HCT116 (cell line): ENCODE measurements around the gene ADAT3. TPM values are rescaled to one million over a fixed set of nuclear protein-coding genes. Genes with fewer than 3 reads are reported as not detected.
A peak's percentile ranks its signal among the peaks of the same experiment; 100 is the strongest.

Experiments used
- ATAC-seq: fragments of 200-7000 bp; cut with Tn5 transposase; 2 replicates; pipeline ENCODE4 v1.9.1; 2020; ENCODE audit warnings: mild to moderate bottlenecking, moderate library complexity
- BruUV-seq: library from RNA; stranded (reverse); fragments of 400-500 nt; replicated peaks from 2 replicates; lab custom pipeline; 2021; lab: Mats Ljungman, UMichigan
- CTCF ChIA-PET: fragments of 300-600 bp; sonication (Branson Sonifier 250); formaldehyde crosslinking; loops from one replicate; lab custom pipeline; 2021; ENCODE audit warnings: antibody characterized with exemption; lab: Charles Lee
- POLR2A ChIA-PET: fragments of 300-600, 350-600 bp; sonication (Branson Sonifier 250); formaldehyde crosslinking; loops from one replicate; lab custom pipeline; 2021; ENCODE audit warnings: antibody characterized with exemption; lab: Charles Lee
- RAD21 ChIA-PET, 2 experiments: fragments of 300-600 bp; sonication (Branson Sonifier 250); formaldehyde crosslinking; loops; one replicate each; lab custom pipeline; 2023; ENCODE audit warnings: low total read pairs in 2 of 2; ENCODE audit not compliant: uncharacterized antibody in 2 of 2, unreplicated experiment in 2 of 2, low non-redundant PET in 1 of 2; lab: Charles Lee
- DNase-seq: peaks from one replicate; pipeline ENCODE4 v3.0.0-alpha.2; 2010; ENCODE audit warnings: low read depth, low spot score
- H2AFZ ChIP-seq: fragments of 200-600 bp; shearing (Covaris generic), sonication (generic); 2 replicates; pipeline ENCODE4 v1.6.1; 2017; ENCODE audit warnings: low read depth, mixed run types, mixed read lengths, antibody characterized with exemption, low read length; ENCODE audit not compliant: poor library complexity, severe bottlenecking
- H3K27ac ChIP-seq: 2 replicates; pipeline ENCODE4 v1.5.1; 2012; ENCODE audit warnings: low read depth, low read length
- H3K27me3 ChIP-seq: fragments of 200-600 bp; sonication (generic); 2 replicates; pipeline ENCODE4 v1.6.1; 2016; ENCODE audit warnings: mixed run types, low read length, mixed read lengths; ENCODE audit not compliant: insufficient read depth
- H3K36me3 ChIP-seq, 2 experiments: fragments of 200-500 bp in 1 of 2; fragments of 200-600 bp in 1 of 2; sonication (Bioruptor generic) in 1 of 2; sonication (generic) in 1 of 2; 2 replicates each; pipeline versions ENCODE4 v1.5.1 to v1.6.1; 2014 to 2016; ENCODE audit warnings: low read length in 2 of 2, inconsistent platforms in 1 of 2, mixed read lengths in 1 of 2, mixed run types in 1 of 2; ENCODE audit not compliant: insufficient read depth in 2 of 2, control insufficient read depth in 1 of 2
- H3K4me1 ChIP-seq, 2 experiments: fragments of 200-600 bp in 1 of 2; sonication (generic) in 1 of 2; 2 replicates each; pipeline versions ENCODE4 v1.5.1 to v1.6.1; 2012 to 2017; ENCODE audit warnings: low read length in 2 of 2, inconsistent platforms in 1 of 2, mild to moderate bottlenecking in 1 of 2, mixed read lengths in 1 of 2, mixed run types in 1 of 2, moderate library complexity in 1 of 2; ENCODE audit not compliant: insufficient read depth in 2 of 2, control insufficient read depth in 1 of 2
- H3K4me2 ChIP-seq: fragments of 200-600 bp; sonication (generic); 2 replicates; pipeline ENCODE4 v1.6.1; 2017; ENCODE audit warnings: mixed run types, low read length, mixed read lengths
- H3K4me3 ChIP-seq, 2 experiments: fragments of 200-600 bp in 1 of 2; sonication (generic) in 1 of 2; replicated peaks in 1 of 2; 2 replicates each; pipeline ENCODE4 v1.5.1; 2011 to 2016; ENCODE audit warnings: low read length in 2 of 2, control low read depth in 1 of 2, low read depth in 1 of 2, mild to moderate bottlenecking in 1 of 2, mixed read lengths in 1 of 2, mixed run types in 1 of 2
- H3K79me2 ChIP-seq: fragments of 200-600 bp; sonication (generic); 2 replicates; pipeline ENCODE4 v1.6.1; 2017; ENCODE audit warnings: mild to moderate bottlenecking, mixed run types, low read length, moderate library complexity, mixed read lengths; ENCODE audit not compliant: insufficient read depth
- H3K9ac ChIP-seq: fragments of 200-600 bp; sonication (generic); 2 replicates; pipeline ENCODE4 v1.6.1; 2016; ENCODE audit warnings: low read length, mixed read lengths
- H3K9me2 ChIP-seq: fragments of 200-600 bp; sonication (generic), shearing (Covaris generic); 2 replicates; pipeline ENCODE4 v1.6.1; 2017; ENCODE audit warnings: mixed run types, mild to moderate bottlenecking, moderate library complexity; ENCODE audit not compliant: insufficient read depth
- H3K9me3 ChIP-seq, 2 experiments: fragments of 200-500 bp in 1 of 2; fragments of 200-600 bp in 1 of 2; sonication (Bioruptor generic) in 1 of 2; sonication (generic) in 1 of 2; 2 replicates each; pipeline ENCODE4 v1.6.1; 2014 to 2017; ENCODE audit warnings: low read length in 2 of 2, mixed read lengths in 2 of 2, inconsistent platforms in 1 of 2, low read depth in 1 of 2, mild to moderate bottlenecking in 1 of 2, mixed run types in 1 of 2, moderate library complexity in 1 of 2; ENCODE audit not compliant: control insufficient read depth in 1 of 2, insufficient read depth in 1 of 2
- H4K20me1 ChIP-seq: fragments of 200-600 bp; sonication (generic), shearing (Covaris generic); 2 replicates; pipeline ENCODE4 v1.6.1; 2017; ENCODE audit warnings: mixed run types, mild to moderate bottlenecking, moderate library complexity; ENCODE audit not compliant: insufficient read depth
- CEBPB ChIP-seq: IDR thresholded peaks from 2 replicates; pipeline ENCODE4 v1.6.1; 2012; ENCODE audit warnings: low read depth
- EGR1 ChIP-seq: IDR thresholded peaks from 2 replicates; pipeline ENCODE4 v1.6.1; 2012; ENCODE audit warnings: low read depth
- ELF1 ChIP-seq: IDR thresholded peaks from 2 replicates; pipeline ENCODE4 v1.6.1; 2012; ENCODE audit warnings: low read depth, borderline replicate concordance
- EZH2 ChIP-seq: fragments of 200-600 bp; sonication (generic); IDR thresholded peaks from 2 replicates; pipeline ENCODE4 v1.6.1; 2017; ENCODE audit warnings: antibody characterized with exemption, mixed run types
- FOSL1 ChIP-seq: IDR thresholded peaks from 2 replicates; pipeline ENCODE4 v1.6.1; 2012; ENCODE audit warnings: low read depth
- JUND ChIP-seq: IDR thresholded peaks from 2 replicates; pipeline ENCODE4 v1.6.1; 2012
- POLR2A ChIP-seq: IDR thresholded peaks from 2 replicates; pipeline ENCODE4 v1.7.0; 2011; ENCODE audit warnings: borderline replicate concordance; ENCODE audit not compliant: insufficient read depth, insufficient read length; ENCODE audit errors: extremely low read depth
- POLR2AphosphoS5 ChIP-seq: IDR thresholded peaks from 2 replicates; pipeline ENCODE4 v1.6.1; 2011; ENCODE audit warnings: mild to moderate bottlenecking, low read depth, low read length, moderate library complexity
- SIN3A ChIP-seq: IDR thresholded peaks from 2 replicates; pipeline ENCODE4 v1.6.1; 2012; ENCODE audit warnings: low read depth
- SP1 ChIP-seq: IDR thresholded peaks from 2 replicates; pipeline ENCODE4 v1.6.1; 2012; ENCODE audit warnings: low read depth
- TCF7L2 ChIP-seq: IDR thresholded peaks from 2 replicates; pipeline ENCODE4 v1.7.0; 2011; ENCODE audit warnings: borderline replicate concordance, inconsistent platforms; ENCODE audit not compliant: insufficient read depth, insufficient read length; ENCODE audit errors: extremely low read depth
- ZFX ChIP-seq: fragments of 450-650 bp; IDR thresholded peaks from 2 replicates; pipeline ENCODE4 v1.6.1; 2017
- intact Hi-C: fragments of 100-400 bp; cut with micrococcal nuclease; formaldehyde crosslinking; loops from 2 replicates; pipeline ENCODE4 v1.10.0; 2022
- total RNA-seq: library from RNA; stranded (reverse); gene quantifications from one replicate; pipeline ENCODE4 v1.2.1, GENCODE V29; 2021; ENCODE audit not compliant: unreplicated experiment
- TF ChIP-seq, protein P1 (sequence below): IDR thresholded peaks from 2 replicates; pipeline ENCODE4 v1.6.1; 2011; ENCODE audit warnings: mild to moderate bottlenecking, low read length, moderate library complexity; ENCODE audit not compliant: insufficient replicate concordance; ENCODE audit errors: extremely low read depth
- TF ChIP-seq, protein P2 (sequence below): IDR thresholded peaks from 2 replicates; pipeline ENCODE4 v1.6.1; 2012
- TF ChIP-seq, protein P3 (sequence below): IDR thresholded peaks from 2 replicates; pipeline ENCODE4 v1.6.1; 2012

Gene ADAT3
- total RNA-seq, 1 experiment from 2014 or later, result 15.9 TPM

DNA sequence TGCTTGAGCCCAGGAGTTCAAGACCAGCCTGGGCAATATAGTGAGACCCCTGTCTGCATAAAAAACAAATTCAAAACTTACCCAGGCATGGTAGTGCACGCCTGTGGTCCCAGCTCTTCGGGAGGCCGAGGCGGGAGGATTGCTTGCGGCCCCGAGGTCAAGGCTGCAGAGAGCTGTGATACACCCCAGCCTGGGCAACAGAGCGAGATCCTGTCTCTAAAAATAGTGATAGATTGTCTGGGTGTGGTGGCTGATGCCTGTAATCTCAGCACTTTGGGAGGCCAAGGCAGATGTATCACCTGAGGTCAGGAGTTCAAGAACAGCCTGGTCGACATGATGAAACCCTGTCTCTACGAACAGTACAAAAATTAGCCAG, 37.9 kb upstream of the ADAT3 start:
- intact Hi-C loops, result no loop called here
- no peak overlapping the region for H3K9ac ChIP-seq
- CTCF ChIA-PET, result no interaction called here

DNA sequence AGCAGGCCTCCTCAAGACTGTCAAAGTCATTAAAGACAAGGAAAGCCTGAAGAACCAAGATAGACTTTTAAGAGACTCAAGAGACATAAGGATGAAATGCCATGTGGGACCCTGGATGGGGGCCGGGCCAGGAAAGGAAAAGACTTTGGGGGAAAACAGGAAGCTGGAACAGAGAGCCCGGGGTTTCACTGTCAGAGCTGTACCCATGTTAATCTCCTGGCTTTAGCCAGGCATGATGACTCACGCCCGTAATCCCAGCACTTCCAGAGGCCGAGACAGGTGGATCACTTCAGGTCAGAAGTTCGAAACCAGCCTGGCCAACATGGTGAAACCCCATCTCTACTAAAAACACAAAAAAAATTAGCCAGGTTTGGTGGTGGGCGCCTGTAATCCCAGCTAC, 36.2 kb upstream of the ADAT3 start:
- peaks cover under 1% of the 10 kb centered on the region; the same call in 1 of the 2 replicates for H4K20me1 ChIP-seq
- H2AFZ ChIP-seq, result no peak overlapping the region
- TF ChIP-seq EGR1 (no peak), EZH2 (no peak), JUND (no peak), POLR2A (no peak), FOSL1 (no peak), SP1 (no peak), TCF7L2 (no peak)
- TF ChIP-seq, protein P1, sequence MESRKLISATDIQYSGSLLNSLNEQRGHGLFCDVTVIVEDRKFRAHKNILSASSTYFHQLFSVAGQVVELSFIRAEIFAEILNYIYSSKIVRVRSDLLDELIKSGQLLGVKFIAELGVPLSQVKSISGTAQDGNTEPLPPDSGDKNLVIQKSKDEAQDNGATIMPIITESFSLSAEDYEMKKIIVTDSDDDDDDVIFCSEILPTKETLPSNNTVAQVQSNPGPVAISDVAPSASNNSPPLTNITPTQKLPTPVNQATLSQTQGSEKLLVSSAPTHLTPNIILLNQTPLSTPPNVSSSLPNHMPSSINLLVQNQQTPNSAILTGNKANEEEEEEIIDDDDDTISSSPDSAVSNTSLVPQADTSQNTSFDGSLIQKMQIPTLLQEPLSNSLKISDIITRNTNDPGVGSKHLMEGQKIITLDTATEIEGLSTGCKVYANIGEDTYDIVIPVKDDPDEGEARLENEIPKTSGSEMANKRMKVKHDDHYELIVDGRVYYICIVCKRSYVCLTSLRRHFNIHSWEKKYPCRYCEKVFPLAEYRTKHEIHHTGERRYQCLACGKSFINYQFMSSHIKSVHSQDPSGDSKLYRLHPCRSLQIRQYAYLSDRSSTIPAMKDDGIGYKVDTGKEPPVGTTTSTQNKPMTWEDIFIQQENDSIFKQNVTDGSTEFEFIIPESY, result no peak
- TF ChIP-seq, protein P2, sequence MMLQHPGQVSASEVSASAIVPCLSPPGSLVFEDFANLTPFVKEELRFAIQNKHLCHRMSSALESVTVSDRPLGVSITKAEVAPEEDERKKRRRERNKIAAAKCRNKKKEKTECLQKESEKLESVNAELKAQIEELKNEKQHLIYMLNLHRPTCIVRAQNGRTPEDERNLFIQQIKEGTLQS, result no peak
- TF ChIP-seq, all 23 proteins: peak for 0
- H3K9me2 ChIP-seq, result no peaks in the 10 kb centered on the region
- ChIA-PET POLR2A (no interaction called here), CTCF (no interaction called here), RAD21 (no interaction called here)
- H3K27ac ChIP-seq, result peak overlapping the region; percentile 22; the same call in 1 of the 2 replicates
- H3K9me3 ChIP-seq, result no peaks in the 10 kb centered on the region
- no peaks in the 10 kb centered on the region for H3K27me3 ChIP-seq
- peaks cover 3 to 13% of the 10 kb centered on the region in 2 experiments; a peak in 2 of 4 replicates for H3K36me3 ChIP-seq
- no TSS peak for BruUV-seq
- intact Hi-C loops, result no loop called here
- H3K4me2 ChIP-seq, result peak overlapping the region; percentile 15; the same call in 1 of the 2 replicates
- ATAC-seq, result no peak
- H3K9ac ChIP-seq, result no peak overlapping the region
- no peak overlapping the region for H3K4me3 ChIP-seq
- H3K4me1 ChIP-seq, result peaks cover 14 to 30% of the 10 kb centered on the region in 2 experiments
- peaks cover 28% of the 10 kb centered on the region for H3K79me2 ChIP-seq
- no peak for DNase-seq

More for the DNA sequence above, 37.9 kb upstream of the ADAT3 start:
- H3K27me3 ChIP-seq, result no peaks in the 10 kb centered on the region
- H3K4me3 ChIP-seq, result no peak overlapping the region
- TF ChIP-seq, protein P3, sequence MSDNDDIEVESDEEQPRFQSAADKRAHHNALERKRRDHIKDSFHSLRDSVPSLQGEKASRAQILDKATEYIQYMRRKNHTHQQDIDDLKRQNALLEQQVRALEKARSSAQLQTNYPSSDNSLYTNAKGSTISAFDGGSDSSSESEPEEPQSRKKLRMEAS, result no peak
- TF ChIP-seq SIN3A (no peak), JUND (no peak), ELF1 (no peak), CEBPB (no peak), POLR2AphosphoS5 (no peak), ZFX (no peak), SP1 (no peak)
- TF ChIP-seq, all 23 proteins: peak for 0
- ATAC-seq (no peak), DNase-seq (no peak)
- H3K9me2 ChIP-seq, result no peaks in the 10 kb centered on the region
- BruUV-seq, result no TSS peak
- no peak overlapping the region for H3K4me2 ChIP-seq
- H4K20me1 ChIP-seq, result no peaks in the 10 kb centered on the region
- H3K9me3 ChIP-seq, result no peaks in the 10 kb centered on the region
- H3K4me1 ChIP-seq, result peaks cover 10 to 27% of the 10 kb centered on the region in 2 experiments
- ChIA-PET RAD21 (no interaction called here), POLR2A (interaction anchor here (2.0 kb wide), 1 partner anchor 9 kb away, joined by 5 read pairs; no protein-coding TSS in a partner anchor)
- no peak overlapping the region for H2AFZ ChIP-seq
- H3K36me3 ChIP-seq, result peaks cover 0 to 7% of the 10 kb centered on the region in 2 experiments; a peak in 1 of 4 replicates
- peaks cover 15% of the 10 kb centered on the region for H3K79me2 ChIP-seq
- no peak overlapping the region for H3K27ac ChIP-seq
